D721Med (cell line): ENCODE data around the gene PDSS2.
"Not testable (repeated sequence)": the region's sequence is repeated elsewhere in the genome, so short reads cannot be mapped to it uniquely, and the experiment has no call there.

Experiments
- DNase-seq: peaks from one replicate; pipeline ENCODE4 v3.0.0; 2011; ENCODE audit warnings: low spot score; ENCODE audit not compliant: insufficient read length
- FAIRE-seq: peaks from 2 replicates; lab custom pipeline; 2011; peaks lifted over from hg19 to GRCh38; lab: Jason Lieb, UNC
- CTCF ChIP-seq: IDR thresholded peaks from 2 replicates; pipeline ENCODE4 v1.5.1; 2012; ENCODE audit warnings: mild to moderate bottlenecking, control low read depth; ENCODE audit not compliant: insufficient read depth; ENCODE audit errors: missing control alignments

The PDSS2 gene

GRCh38 chr6:107488875-107489635 lies 29.7 kb upstream of the PDSS2 start:
- TF ChIP-seq CTCF, result no peak
- no peak for FAIRE-seq
- DNase-seq, result peak; percentile 39

- FAIRE-seq (no peak), DNase-seq (no peak)
- no peak for TF ChIP-seq CTCF
Measured at GRCh38 chr6:107488174-107488874, 29.0 kb upstream of the PDSS2 start.

- FAIRE-seq, result no peak
- no peak for DNase-seq
- TF ChIP-seq CTCF, result no peak
Measured at GRCh38 chr6:107485157-107485556, 25.8 kb upstream of the PDSS2 start.

GRCh38 chr6:107479089-107479690 lies 19.8 kb upstream of the PDSS2 start:
- FAIRE-seq (no peak), DNase-seq (no peak)
- TF ChIP-seq CTCF, result no peak

GRCh38 chr6:107475826-107476225 lies 16.5 kb upstream of the PDSS2 start:
- FAIRE-seq, DNase-seq: not testable (repeated sequence)

- FAIRE-seq, DNase-seq: not testable (repeated sequence)
Measured at GRCh38 chr6:107475360-107475759, 16.0 kb upstream of the PDSS2 start.

GRCh38 chr6:107473660-107474059 lies 14.3 kb upstream of the PDSS2 start:
- FAIRE-seq (no peak), DNase-seq (no peak)
- TF ChIP-seq CTCF, result no peak

- TF ChIP-seq CTCF, result no peak
- FAIRE-seq (no peak), DNase-seq (no peak)
Measured at GRCh38 chr6:107470364-107470763, 11.0 kb upstream of the PDSS2 start.
